Subcutaneous adipose tissue (tissue), 4 donors: ENCODE data around the gene RUNX2. TPM values are rescaled to one million over a fixed set of nuclear protein-coding genes. Genes with fewer than 3 reads are reported as not detected.

ENCODE experiments used
- total RNA-seq, 4 donors: library from RNA; depleted of rRNA; stranded (reverse); fragments of >200 nt; gene quantifications; one replicate each; pipeline ENCODE4 v1.1.0, GENCODE V29; 2016
- TF ChIP-seq, protein P1 (sequence below): fragments of 450-650 bp; IDR thresholded peaks from one replicate; pipeline ENCODE4 v1.5.1; 2016; ENCODE audit warnings: low read depth, mild to moderate bottlenecking, control low read depth, antibody characterized with exemption, moderate library complexity

The RUNX2 gene
- total RNA-seq, 4 donors from 2014 or later: 1.3 to 4.6 (median 2.6) TPM

DNA sequence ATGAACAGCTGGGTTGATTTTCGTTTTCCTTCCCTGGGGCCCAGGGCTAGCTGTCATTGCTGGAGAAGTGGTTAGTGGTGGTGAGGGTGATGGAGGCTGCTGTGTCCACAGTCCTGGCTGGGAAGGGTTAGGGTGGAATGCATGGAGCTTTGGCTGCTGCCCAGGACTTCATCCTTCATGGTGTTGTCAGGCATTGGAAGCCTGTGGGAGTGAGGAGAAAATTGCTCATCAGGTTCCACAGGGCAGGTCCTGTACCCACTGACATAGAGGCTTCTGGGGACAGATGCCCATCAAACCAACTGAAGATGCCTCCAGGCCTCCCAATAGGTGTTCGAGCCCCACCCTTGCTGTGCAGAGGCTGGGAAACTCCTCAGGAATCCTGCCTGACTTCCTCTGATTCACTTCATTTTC lies 312.0 kb downstream of the RUNX2 start:
- TF ChIP-seq, protein P1, sequence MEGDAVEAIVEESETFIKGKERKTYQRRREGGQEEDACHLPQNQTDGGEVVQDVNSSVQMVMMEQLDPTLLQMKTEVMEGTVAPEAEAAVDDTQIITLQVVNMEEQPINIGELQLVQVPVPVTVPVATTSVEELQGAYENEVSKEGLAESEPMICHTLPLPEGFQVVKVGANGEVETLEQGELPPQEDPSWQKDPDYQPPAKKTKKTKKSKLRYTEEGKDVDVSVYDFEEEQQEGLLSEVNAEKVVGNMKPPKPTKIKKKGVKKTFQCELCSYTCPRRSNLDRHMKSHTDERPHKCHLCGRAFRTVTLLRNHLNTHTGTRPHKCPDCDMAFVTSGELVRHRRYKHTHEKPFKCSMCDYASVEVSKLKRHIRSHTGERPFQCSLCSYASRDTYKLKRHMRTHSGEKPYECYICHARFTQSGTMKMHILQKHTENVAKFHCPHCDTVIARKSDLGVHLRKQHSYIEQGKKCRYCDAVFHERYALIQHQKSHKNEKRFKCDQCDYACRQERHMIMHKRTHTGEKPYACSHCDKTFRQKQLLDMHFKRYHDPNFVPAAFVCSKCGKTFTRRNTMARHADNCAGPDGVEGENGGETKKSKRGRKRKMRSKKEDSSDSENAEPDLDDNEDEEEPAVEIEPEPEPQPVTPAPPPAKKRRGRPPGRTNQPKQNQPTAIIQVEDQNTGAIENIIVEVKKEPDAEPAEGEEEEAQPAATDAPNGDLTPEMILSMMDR: no peak

DNA sequence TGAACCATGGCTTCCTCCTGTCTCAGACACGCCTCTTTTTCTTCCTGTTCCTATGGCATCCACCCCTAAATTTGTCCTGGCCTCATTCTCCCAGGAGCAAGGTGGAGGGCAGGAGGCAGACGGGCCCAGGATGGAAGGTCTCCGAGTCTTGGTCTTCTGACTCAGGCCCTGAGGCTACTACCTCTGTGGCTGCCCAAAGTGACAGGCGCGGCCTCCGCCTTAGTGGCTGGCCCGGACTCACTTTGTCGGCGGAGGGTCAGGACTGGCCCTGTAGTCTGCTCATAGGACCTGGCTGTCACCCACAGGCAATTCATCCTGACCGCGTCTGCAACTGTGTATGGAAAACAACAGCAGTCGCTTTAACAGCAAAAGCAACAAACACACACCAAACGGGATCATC lies 312.7 kb downstream of the RUNX2 start:
- TF ChIP-seq, protein P1: no peak

DNA sequence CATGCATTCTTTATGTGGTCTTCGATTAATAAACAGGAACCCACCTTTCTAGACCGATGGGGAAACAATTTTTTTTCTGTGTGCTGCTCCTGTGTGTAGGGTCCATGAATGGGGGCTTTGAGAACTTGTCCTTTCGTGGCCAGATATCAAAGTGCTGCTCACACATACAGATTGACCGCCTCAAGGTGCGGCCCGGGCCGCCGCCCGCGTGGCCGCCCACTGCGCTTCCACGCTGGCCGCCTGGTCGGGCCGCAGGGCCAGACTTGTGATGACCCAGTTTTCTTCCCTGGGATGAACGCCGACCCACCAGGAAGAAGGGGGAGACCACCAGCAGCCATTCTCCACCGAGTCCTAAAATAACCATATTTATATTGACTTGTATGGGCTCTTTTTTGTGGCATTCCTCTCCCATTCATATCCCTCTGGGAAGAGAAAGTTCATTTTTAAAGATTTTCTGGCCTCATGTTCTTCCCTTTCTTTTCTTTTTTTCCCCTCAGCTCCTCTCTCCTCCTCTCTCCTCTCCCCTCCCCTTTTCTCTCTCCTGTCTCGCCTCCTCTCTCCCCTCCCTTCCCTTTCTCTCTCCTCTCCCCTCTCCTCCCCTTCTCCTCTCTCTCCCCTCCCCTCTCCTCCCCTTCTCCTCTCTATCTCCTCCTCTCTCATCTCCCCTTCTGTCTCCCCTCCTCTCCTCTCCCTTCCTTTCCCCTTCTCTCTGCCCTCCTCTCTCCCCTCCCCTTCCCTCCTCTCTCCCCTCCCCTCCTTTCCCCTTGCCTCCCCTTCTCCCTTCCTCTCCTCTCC lies 314.4 kb downstream of the RUNX2 start:
- TF ChIP-seq, protein P1: no peak

DNA sequence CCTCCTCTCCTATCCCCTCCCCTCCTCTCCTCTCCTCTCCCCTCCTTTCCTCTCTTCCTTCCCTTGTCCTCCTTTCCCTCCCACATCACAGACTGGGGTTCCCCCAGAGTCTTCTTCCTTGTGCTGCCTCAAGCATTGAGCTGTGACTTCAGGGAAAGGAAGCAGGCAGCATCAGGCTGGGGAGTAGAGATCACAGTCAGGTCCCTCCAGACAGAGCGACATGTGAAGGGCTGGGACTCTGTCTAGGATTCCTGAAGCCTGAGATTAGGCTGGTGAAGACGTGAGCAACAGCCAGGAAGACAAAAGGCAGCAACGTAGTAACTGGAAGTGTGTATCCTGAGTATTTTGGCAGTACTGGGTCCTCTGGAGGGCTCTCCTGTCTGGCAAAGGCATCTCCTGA lies 315.0 kb downstream of the RUNX2 start:
- TF ChIP-seq, protein P1: no peak

DNA sequence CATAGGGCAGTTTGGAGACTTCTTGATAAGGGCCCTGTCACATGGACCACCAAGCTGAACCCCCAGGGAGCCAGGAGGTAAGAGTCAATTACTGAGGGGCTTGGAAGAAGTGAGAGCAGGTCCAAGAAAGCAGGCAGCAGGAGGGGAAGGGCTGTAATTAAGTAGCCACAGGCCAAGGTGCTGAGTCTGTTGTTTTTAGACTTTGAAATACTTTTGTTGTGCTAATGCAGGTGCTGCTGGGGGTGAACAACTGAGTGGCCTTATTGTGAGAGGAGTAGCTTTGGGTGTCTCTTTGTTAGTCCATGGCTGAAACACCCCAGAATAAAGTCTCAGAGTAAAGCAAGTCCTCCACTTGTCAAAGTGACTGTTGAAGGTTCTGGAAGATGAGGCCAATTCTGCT lies 316.6 kb downstream of the RUNX2 start:
- TF ChIP-seq, protein P1: no peak

DNA sequence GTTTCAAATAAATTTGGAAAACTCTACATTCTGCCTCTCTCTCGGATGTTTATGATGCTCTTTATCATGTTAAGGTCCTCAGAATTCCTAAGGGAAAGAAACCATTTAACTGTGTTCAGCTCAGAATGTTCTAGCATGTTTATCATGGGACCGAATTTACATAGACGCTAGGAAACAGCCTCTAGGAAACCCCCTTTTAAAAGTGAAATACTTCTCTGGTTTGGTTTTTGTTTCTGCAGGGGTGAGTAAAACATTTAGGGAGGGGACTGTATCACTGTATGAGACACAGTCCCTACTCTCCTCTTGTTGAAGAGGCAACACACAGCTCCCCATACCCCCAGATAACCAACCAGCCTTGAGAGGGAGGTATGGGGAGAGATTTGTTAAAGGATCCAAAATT lies 317.2 kb downstream of the RUNX2 start:
- TF ChIP-seq, protein P1: no peak

DNA sequence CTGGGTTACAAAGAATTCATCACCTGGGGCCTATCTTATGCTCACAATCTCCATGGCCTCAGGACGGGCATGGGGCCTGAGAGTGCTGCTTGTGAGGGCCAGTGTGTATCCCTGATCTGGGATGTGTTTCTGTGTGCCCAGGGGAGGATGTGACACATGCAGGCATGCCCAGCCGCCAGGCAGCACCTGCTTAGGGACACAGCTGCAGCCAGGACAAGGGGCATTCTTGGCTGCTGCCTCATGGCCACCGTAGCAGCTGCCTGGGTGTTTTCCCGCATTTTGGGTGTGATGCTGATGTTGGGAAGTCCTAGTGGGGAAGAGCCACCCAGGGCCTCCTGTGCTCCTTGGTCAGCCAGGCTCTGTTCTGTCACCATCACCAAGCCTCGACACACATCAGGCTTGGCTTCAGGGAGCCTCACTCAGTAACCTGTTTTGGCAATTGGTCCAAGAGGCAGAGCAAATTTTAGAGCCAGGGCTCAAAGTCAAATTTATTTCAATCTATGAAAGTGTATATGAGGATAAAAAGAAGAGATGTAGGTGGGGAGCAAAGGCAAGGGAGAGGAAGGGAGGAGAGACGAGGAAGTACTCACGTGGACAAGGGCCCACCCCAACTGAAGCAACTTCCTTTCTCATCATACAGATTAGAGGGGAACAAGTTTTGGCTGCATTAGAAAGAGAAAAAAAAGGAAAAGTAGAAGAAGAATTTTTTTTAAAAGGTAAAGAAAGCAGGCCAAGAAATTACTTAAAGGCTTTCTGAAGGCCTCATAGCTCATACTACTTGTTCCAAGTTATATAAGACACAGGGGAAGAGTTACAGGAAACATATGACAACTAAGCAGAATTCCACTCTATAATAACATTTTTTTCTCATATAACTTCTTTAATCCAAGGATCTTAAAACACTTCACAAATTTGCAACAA lies 319.5 kb downstream of the RUNX2 start:
- TF ChIP-seq, protein P1: no peak
